Hepatocyte (in vitro differentiated cells): ENCODE results near the gene ARSB.

Experiments used
- CTCF ChIP-seq: fragments of 200-600 bp; sonication (generic); IDR thresholded peaks from 2 replicates; pipeline ENCODE4 v1.5.1; 2016; ENCODE audit warnings: antibody characterized with exemption, mild to moderate bottlenecking; ENCODE audit not compliant: poor library complexity
- EZH2 ChIP-seq: fragments of 200-600 bp; sonication (generic); IDR thresholded peaks from 2 replicates; pipeline ENCODE4 v1.6.1; 2016; ENCODE audit warnings: antibody characterized with exemption, mild to moderate bottlenecking, borderline replicate concordance

GRCh38 chr5:79008362-79008761 lies 23.3 kb upstream of the ARSB start:
- TF ChIP-seq CTCF (no peak), EZH2 (no peak)
